Gastroesophageal sphincter (tissue), 3 donors: ENCODE results near the gene AGAP3.

Experiments
- CTCF ChIP-seq, 4 experiments: fragments of 200-600 bp in 2 of 4; fragments of 450-650 bp in 2 of 4; sonication (generic) in 1 of 4; IDR thresholded peaks; one replicate each; pipeline ENCODE4 v1.5.1; 2017 to 2019; ENCODE audit warnings: antibody characterized with exemption in 4 of 4, mild to moderate bottlenecking in 2 of 4, moderate library complexity in 2 of 4
- EP300 ChIP-seq: sonication (generic); formaldehyde crosslinking; IDR thresholded peaks from one replicate; pipeline ENCODE4 v1.6.1; 2017; ENCODE audit warnings: antibody characterized with exemption, mild to moderate bottlenecking
- POLR2A ChIP-seq, 2 donors: fragments of 450-650 bp; IDR thresholded peaks; one replicate each; pipeline ENCODE4 v1.6.1; 2017; ENCODE audit warnings: antibody characterized with exemption in 2 of 2, mild to moderate bottlenecking in 2 of 2, moderate library complexity in 1 of 2
- POLR2AphosphoS5 ChIP-seq: sonication (generic); formaldehyde crosslinking; IDR thresholded peaks from one replicate; pipeline ENCODE4 v1.6.1; 2017; ENCODE audit warnings: antibody characterized with exemption

GRCh38 chr7:151137076-151137675 lies 50.9 kb downstream of the AGAP3 start:
- no peak for TF ChIP-seq CTCF (IDR thresholded peaks at IDR 0.05)
- no peak for TF ChIP-seq POLR2A (IDR thresholded peaks at IDR 0.05)
- TF ChIP-seq POLR2AphosphoS5, result no peak
- TF ChIP-seq EP300, result no peak
